Measurements from ENCODE around the gene DEUP1.

- TF ChIP-seq EZH2 (IDR thresholded peaks at IDR 0.05; ENCODE audit: borderline replicate concordance, insufficient read depth, low read depth, low read length, poor library complexity, severe bottlenecking) (no peak), CTCF (IDR thresholded peaks at IDR 0.05) (no peak)
Measured at GRCh38 chr11:93359396-93359795, 28.9 kb downstream of the DEUP1 start.
